ENCODE data around the gene GRIK1.

GRIK1 gene

DNA sequence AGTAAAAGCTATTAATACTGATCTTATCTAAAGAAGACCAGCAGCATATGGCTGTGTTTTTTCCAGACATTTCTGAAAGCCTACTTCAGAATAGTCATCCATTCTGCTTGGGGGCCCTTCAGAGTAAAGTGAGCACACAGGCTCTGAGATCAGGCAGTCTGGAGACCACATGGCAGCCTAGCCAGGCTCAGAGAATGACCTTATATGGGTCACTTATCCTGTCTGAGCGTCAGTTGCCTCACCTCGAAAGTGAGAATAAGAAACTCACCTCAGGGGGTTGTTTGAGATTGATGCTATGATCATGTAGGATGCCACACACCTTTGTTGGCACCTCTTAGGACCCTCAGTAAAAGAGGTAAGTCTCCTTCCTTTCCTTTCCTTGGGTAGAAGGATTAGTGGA, 270.4 kb downstream of the GRIK1 start:
- TF ChIP-seq, protein P1, sequence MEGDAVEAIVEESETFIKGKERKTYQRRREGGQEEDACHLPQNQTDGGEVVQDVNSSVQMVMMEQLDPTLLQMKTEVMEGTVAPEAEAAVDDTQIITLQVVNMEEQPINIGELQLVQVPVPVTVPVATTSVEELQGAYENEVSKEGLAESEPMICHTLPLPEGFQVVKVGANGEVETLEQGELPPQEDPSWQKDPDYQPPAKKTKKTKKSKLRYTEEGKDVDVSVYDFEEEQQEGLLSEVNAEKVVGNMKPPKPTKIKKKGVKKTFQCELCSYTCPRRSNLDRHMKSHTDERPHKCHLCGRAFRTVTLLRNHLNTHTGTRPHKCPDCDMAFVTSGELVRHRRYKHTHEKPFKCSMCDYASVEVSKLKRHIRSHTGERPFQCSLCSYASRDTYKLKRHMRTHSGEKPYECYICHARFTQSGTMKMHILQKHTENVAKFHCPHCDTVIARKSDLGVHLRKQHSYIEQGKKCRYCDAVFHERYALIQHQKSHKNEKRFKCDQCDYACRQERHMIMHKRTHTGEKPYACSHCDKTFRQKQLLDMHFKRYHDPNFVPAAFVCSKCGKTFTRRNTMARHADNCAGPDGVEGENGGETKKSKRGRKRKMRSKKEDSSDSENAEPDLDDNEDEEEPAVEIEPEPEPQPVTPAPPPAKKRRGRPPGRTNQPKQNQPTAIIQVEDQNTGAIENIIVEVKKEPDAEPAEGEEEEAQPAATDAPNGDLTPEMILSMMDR (IDR thresholded peaks at IDR 0.05): no peak

DNA sequence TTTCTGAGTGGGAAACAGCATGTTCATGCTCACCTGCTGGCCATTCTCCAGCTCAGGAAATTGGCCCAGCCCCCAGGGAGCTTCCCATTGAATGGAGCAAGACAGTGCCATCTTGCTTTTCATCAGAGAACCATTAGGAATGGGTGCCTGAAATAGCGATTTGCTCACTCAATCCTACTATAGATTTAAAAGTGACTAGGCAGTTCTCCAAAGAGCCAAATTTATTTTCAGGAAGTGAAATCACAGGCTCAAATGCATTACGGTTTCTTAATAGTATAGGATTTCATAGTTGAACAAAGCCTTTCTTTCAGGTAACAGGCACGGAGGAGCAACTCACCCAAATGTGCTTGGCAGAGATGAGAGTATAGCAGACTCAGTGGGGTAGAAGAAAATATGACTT, 272.1 kb downstream of the GRIK1 start:
- TF ChIP-seq, protein P1 (IDR thresholded peaks at IDR 0.05): no peak

DNA sequence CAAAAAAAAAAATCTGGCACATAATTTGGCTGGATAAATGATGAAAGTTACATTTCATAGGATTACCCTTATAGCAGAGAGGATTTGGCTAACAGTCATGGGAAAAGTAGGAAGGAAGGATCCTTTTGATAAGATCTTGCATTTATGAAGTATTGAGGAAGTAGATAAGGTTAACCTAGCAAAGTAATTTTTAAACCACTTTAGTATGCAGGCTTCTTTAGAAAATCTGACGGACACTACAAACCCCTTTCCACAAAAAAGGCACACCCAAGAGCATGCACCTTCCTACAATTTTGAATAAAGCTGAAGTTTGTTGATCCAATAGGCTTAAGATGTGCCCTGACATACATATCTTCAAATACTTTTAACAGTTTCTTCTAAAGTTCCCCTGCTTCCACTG, 275.2 kb downstream of the GRIK1 start:
- TF ChIP-seq, protein P1 (IDR thresholded peaks at IDR 0.05): no peak

DNA sequence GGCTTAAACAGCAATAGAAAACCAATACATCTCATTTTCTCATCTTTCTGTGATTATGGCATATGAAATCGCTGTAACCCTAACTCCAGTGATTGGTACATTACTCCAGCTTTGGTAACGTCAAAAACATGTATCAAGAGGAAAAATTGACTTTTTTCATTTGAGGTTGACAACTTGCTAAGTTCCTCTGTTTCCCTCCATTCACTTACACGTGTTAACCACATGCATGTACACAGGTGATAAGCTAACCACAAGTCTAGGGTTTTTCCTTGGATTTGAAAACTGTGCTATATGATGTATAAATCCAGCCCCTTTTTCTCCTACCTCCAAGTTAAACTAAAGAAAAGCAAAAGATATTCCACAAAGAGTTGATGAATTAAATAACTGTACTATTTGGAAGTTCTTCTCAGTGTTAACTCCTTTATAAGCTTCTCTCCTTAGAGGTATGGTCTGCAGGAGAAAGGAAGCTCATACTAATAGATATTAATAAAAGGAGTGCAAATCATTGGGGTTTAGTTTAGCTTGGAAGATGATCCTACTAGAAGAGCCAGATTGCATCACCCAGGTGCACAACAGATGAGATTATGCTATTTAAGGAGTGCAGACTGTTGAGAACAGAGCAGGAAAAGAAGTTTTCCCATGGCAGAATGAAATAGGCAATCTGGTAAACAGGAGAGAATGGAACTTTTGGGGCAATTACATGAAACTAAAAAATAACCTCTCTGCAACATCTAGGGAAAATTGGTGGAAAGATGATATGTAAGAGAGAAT, 277.9 kb downstream of the GRIK1 start:
- TF ChIP-seq, protein P1 (IDR thresholded peaks at IDR 0.05): no peak

DNA sequence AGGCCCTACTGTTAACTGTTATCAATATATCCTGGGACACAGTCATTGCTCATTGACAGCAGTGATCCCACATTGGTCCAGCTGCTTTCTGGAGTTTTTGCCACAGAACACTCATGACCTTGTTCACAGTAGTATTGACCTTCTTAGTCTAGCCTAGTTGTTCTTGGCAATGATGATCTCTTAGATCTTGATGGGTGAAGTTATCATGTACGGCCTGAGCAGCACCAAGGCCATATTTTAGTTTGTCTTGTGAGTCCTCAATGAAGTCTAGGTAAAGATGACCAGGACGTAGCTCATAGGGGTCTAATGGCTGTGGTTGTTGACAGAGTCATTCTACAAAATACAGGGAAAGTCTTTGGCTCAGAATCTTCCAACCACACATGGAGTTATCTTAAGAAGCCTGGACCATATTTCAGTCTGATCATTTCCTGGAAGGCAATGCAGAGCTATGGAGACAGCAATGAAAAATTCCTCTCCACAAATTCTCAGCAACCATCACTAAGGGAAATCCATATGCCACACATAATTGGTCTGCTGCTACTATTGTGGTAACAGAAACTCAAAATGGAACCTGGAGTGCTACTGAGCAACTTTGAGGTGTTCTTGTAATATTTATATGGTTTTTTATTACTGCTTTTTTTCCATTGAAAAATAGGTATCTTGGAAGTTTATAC, 279.6 kb downstream of the GRIK1 start:
- TF ChIP-seq, protein P1 (IDR thresholded peaks at IDR 0.05): no peak

DNA sequence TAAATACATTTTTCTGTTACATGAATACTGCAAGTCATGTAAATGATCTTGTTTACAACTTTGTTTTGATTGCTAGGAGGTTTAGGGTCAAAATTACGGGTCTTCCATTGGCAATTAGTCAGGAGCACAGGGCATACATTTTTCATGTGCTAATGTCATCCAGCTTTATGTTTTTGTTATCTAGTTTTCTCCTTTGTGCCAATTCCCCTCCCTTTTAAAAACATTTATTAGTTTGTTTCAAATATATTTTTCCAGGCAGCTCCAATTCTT, 280.9 kb downstream of the GRIK1 start:
- TF ChIP-seq, protein P1 (IDR thresholded peaks at IDR 0.05): no peak

DNA sequence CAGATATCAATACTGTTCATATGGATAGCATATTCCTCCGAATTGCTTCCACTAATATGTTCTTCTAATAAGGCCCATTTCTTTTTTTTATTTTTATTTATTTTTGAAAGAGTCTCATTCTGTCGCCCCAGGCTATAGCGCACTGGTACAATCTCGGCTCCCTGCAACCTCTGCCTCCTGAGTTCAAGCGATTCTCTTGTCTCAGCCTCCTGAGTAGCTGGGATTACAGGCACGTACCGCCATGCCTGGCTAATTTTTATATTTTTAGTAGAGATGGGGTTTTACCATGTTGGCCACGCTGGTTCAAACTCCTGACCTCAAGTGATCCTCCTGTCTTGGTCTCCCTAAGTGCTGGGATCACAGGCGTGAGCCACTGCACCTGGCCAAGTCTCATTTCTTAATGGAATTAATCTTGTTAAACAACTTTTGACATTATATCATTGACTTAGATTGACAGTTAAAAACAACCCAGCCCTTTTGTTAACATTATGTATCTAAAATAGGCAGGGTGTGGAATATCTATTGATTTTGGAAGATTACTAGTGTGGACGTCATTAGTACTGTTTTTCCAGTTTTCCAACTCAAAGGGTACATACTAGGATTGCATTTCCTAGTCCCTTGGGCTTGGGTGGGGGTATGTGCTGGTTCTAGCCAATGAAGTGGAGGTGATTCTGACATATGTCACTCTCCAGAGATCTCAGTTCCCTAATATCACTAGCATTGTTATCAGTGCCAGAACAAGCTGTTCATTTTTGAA, 281.4 kb downstream of the GRIK1 start:
- TF ChIP-seq, protein P1 (IDR thresholded peaks at IDR 0.05): no peak

Measured in LNCAP (cell line).